ENCODE measurements around the gene TRIM29. TPM values are rescaled to one million over a fixed set of nuclear protein-coding genes. Genes with fewer than 3 reads are reported as not detected.

Gene TRIM29
- total RNA-seq, 1 experiment from 2014 or later, result not detected

GRCh38 chr11:120186774-120187591, 49.1 kb upstream of the TRIM29 start:
- Histone ChIP-seq H4K91ac (ENCODE audit: insufficient read length, low read depth, low read length) (no peak overlapping the region), H3K23ac (ENCODE audit: insufficient read length, low read depth, low read length) (no peak overlapping the region), H2BK120ac (ENCODE audit: low read depth, low read length, poor library complexity, severe bottlenecking) (no peak overlapping the region), H3K14ac (ENCODE audit: insufficient read depth, low read length) (no peak overlapping the region), H2BK20ac (ENCODE audit: low read depth, low read length, poor library complexity, severe bottlenecking) (no peak overlapping the region), H4K20me1 (ENCODE audit: control insufficient read depth, insufficient read depth, insufficient read length) (no peaks in the 10 kb centered on the region), H3K9ac (ENCODE audit: extremely low read depth, insufficient read length, low read length) (no peak overlapping the region), H3K56ac (ENCODE audit: insufficient read length, low read depth, low read length) (no peak overlapping the region), H4K5ac (ENCODE audit: insufficient read length, low read depth, low read length) (no peak overlapping the region), H2BK12ac (ENCODE audit: insufficient read length, low read depth, low read length) (no peak overlapping the region), H2BK15ac (ENCODE audit: low read depth, low read length) (no peak overlapping the region), H4K8ac (replicated peaks; ENCODE audit: insufficient read length, low read depth, low read length) (no peak overlapping the region), H3K4me2 (ENCODE audit: insufficient read depth, insufficient read length, low read length) (no peak overlapping the region), H3K4ac (ENCODE audit: low read depth, low read length) (no peak overlapping the region), H2BK5ac (ENCODE audit: insufficient read length, low read length) (no peak overlapping the region), H2AFZ (ENCODE audit: low read length) (no peak overlapping the region), H3K9me3 (ENCODE audit: control insufficient read depth, low read depth, low read length) (no peaks in the 10 kb centered on the region), H3K79me1 (ENCODE audit: insufficient read depth, low read depth, low read length, poor library complexity, severe bottlenecking) (no peaks in the 10 kb centered on the region), H3K18ac (ENCODE audit: insufficient read length, low read depth, low read length) (no peak overlapping the region), H3K27me3 (ENCODE audit: insufficient read depth, low read length) (peaks cover 3% of the 10 kb centered on the region), H2AK5ac (ENCODE audit: insufficient read length, low read length) (no peak overlapping the region), H3K4me1 (ENCODE audit: insufficient read depth, low read length) (peaks cover 2% of the 10 kb centered on the region; the same call in 1 of the 2 replicates), H3K79me2 (ENCODE audit: insufficient read depth, low read length) (no peaks in the 10 kb centered on the region), H3K23me2 (ENCODE audit: insufficient read length, low read depth, low read length, poor library complexity, severe bottlenecking) (no peaks in the 10 kb centered on the region), H3T11ph (ENCODE audit: low read length) (no peak overlapping the region), H3K27ac (ENCODE audit: insufficient read length, low read depth, low read length) (no peak overlapping the region)
- H3K4me3 Mint-ChIP-seq, result no peak overlapping the region; a peak in 1 of 5 replicates
- peak; percentile 19 for DNase-seq
- H3K36me3 Mint-ChIP-seq (ENCODE audit: insufficient read depth in 1 of 3, low read depth in 3 of 3), result no peaks in the 10 kb centered on the region; a peak in 2 of 7 replicates
- peaks cover 17 to 48% of the 10 kb centered on the region in 2 experiments for H3K4me1 Mint-ChIP-seq
- no peak overlapping the region for H3K27ac Mint-ChIP-seq
- H3K27me3 Mint-ChIP-seq (ENCODE audit: low read depth), result peaks cover 91% of the 10 kb centered on the region
- TF ChIP-seq CTCF (conservative IDR thresholded peaks at IDR 0.05), result no peak
- H3K9me3 Mint-ChIP-seq, result peaks cover 0 to 3% of the 10 kb centered on the region in 2 experiments; a peak in 2 of 5 replicates
- WGBS (ENCODE audit: extremely low coverage, insufficient read length, low lambda C conversion rate), result no CpG with 5 or more reads among the region's 17 CpGs

Data from H9 (cell line).